H1 (cell line): ENCODE data around the gene RSPO1. TPM values are rescaled to one million over a fixed set of nuclear protein-coding genes. Genes with fewer than 3 reads are reported as not detected.

Experiments
- CHD7 ChIP-seq: fragments of 300-600 bp; sonication (generic); IDR thresholded peaks from 2 replicates; pipeline ENCODE4 v1.7.1; 2012; ENCODE audit warnings: low read length, moderate library complexity, mild to moderate bottlenecking, inconsistent platforms; ENCODE audit not compliant: insufficient replicate concordance
- RAD21 ChIP-seq, 2 experiments: IDR thresholded peaks in 1 of 2; conservative IDR thresholded peaks in 1 of 2; 2 replicates each; pipeline ENCODE4 v1.6.1; 2011; ENCODE audit warnings: low read depth in 2 of 2, low read length in 2 of 2, improper control_type of control experiment in 1 of 2, inconsistent platforms in 1 of 2, mild to moderate bottlenecking in 1 of 2, moderate library complexity in 1 of 2
- polyA plus RNA-seq, 7 experiments: library from polyadenylated mRNA; depleted of rRNA in 3 of 7; stranded (reverse) in 5 of 7; unstranded in 2 of 7; fragments of >200 nt in 5 of 7; fragments of 200-250 nt in 2 of 7; gene quantifications; 1 replicate in 5 of 7; 2 replicates in 1 of 7; 4 replicates in 1 of 7; pipeline versions ENCODE4 v1.2.1 to v1.2.3, GENCODE V29; 2011 to 2013; ENCODE audit warnings: missing spikeins in 2 of 7, mixed read lengths in 2 of 7
- total RNA-seq: library from RNA; stranded (reverse); fragmentation: NEBNext Ultra II Directional; extraction: Animal tissue kit (Norgen Biotek cat#: 25700); gene quantifications from 2 replicates; pipeline ENCODE4 v1.2.1, GENCODE V29; 2021

The RSPO1 gene
- total and polyA plus RNA-seq, 2 of the 8 experiments (the other 6 are each of a cell fraction or from before 2014, with no cell fraction given), result 0.39 TPM; not detected in 1

GRCh38 chr1:37609002-37609401 lies 25.7 kb downstream of the RSPO1 start (continued):
- TF ChIP-seq CHD7, result no peak
- TF ChIP-seq RAD21 (IDR thresholded peaks at IDR 0.05 in 1 of 2, conservative IDR thresholded peaks at IDR 0.05 in 1 of 2; ENCODE audit: low read depth in 2 of 2, low read length in 2 of 2), result no peak
